Stimulated activated CD4-positive, alpha-beta T cell treated with anti-CD3 and anti-CD28 coated beads, Interleukin-1b, Interleukin-23, amount 100 ng/mL, for 48 hours (primary cell): ENCODE results near the gene APBB2.

ENCODE experiments used
- DNase-seq: peaks from one replicate; pipeline ENCODE4 v3.0.0-alpha.2; 2020

Gene APBB2

GRCh38 chr4:41214136-41214824, at the start of gene APBB2:
APBB2 (minus strand) TSS chr4:41214542; CDS start chr4:41033254, 181,288 bp downstream.
- peak; percentile 55 for DNase-seq

DNA sequence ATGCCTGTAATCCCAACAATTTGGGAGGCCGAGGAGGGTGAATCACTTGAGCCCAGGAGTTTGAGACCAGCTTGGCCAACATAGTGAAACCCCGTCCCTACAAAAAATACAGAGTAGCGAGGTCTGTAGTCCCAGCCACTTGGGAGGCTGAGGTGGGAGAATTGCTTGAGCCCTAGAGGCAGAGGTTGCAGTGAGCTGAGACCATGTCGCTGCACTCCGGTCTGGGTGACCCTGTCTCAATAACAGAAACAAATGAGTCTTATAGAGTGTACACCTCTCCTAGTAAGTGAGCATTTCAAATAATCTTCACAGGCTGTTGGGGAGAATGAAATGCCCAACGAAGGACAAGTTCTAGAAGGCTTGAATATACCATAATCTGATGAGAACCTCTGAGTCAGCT, 47.9 kb upstream of the APBB2 start:
- DNase-seq: no peak

GRCh38 chr4:41260116-41260733, 45.9 kb upstream of the APBB2 start:
- no peak for DNase-seq

DNA sequence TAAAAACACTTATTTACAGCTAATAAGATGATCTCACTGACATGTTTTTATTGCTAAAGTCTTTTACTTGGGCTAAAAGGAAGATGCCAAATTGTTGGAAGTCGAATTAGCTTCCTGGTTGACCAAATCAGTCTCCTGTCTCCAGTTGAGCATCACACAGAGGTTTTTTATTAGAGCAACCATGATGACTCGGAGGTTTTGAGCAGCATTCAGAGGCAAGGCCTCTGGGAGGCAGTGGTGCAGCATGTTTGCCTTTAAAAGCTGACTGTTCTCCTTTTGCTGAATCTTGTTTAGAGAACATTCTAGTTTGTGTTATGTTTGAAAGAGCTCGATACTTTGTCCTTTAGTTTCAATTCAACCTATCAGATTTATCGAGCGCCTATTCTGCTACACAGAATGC, 44.4 kb upstream of the APBB2 start:
- DNase-seq: no peak

DNA sequence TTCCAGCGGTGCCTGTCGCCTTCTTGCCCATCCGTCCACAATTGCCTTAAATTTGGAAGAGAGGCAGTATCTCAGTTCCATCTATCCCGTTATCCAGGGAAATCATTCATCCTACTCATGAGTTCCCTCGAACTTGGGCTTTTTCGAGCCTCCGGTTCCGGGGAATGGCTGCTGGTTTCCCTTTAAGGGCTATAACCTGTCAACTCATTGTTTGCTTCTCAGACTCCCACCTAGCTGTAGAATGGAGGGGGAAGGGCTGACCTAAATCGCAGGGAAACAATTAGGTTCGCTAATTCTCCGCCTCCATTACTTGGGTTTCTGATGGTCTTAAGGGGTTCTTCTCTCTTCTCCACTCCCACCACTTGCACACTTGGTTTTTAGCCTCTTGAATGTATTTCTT, 43.6 kb upstream of the APBB2 start:
- DNase-seq: no peak

DNA sequence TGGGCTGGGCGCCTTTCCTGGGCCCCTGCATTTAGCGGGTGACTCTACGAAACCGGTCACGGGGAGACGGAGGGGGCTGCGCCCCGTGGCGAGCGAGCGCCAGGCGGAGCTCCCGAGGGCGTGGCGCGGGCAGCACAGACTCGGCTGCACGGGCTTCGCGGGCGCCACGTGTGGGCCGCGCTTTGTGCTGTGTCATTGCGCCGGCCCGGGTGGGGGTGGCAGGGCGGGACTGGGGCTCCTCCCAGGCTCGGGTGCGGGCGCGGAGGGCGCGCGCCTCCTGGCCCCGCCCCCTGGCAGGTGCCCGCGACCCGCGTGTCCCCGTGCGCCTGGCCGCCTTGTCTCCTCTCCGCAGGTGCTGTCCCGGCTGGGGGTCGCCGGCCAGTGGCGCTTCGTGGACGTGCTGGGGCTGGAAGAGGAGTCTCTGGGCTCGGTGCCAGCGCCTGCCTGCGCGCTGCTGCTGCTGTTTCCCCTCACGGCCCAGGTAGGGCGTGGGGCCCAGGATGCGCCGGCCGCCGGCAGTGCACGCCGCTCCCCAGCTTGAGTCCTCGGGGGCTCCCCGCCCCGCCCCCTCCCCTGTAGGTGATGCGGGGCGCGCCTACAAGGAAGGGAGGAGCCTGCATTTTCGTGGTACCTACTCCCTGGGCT, 43.0 kb upstream of the APBB2 start:
- peak; percentile 17 for DNase-seq

DNA sequence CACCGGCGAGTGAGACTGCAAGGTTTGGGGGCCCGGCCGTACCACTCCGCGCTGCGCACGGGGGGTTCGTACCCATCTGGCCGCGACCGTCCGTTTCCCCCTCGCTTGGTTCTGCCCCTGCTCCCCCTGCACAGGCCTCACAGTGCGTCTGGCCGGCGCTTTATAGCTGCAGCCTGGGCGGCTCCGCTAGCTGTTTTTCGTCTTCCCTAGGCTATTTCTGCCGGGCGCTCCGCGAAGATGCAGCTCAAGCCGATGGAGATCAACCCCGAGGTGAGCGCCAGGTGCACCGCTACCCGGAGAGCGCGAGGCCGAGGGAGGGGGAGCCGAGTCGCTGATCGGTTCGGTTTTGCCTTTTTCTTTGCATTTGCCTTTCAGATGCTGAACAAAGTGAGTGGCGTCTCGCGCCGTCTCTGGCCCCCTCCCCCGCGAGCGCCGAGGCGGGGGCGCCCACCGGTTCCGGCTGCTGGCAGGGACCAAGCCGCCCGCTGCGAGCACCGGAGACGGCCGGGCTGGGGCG, 42.5 kb upstream of the APBB2 start, which contains the start of gene UCHL1:
Gene UCHL1 (plus strand): TSS at position 189 of the 517 bp plus-strand sequence. CDS start 49 bp downstream, at position 238.
- DNase-seq: peak; percentile 12

DNA sequence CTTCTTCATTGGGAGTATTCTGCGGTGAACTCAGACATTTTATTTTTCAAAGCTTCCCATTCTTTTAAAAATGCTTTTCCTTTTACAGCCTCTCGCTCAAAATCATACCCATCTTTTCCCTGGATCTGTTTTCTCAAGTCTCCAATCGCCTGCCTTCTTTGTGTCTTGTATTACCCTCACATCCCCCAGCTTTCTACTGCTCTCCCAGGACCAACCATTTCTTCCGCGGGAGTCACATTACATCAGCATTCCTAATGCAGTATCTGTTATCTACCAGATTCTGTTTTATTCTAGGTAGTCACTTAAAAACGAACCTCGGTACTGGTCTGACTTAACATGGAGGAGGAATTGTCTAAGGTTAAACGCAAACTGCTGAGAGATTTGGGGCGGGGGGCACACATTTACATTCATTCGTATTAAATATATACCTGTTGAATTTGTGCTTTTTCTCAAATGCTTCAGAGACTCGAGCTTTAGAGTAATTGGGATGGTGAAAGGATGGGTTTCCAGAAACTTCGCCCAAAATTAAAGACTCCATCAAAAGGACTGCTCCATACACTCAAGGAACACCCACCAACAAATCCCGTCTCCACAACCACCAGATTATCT, 41.9 kb upstream of the APBB2 start:
- DNase-seq: no peak

GRCh38 chr4:41245983-41246382, 31.6 kb upstream of the APBB2 start:
- no peak for DNase-seq

DNA sequence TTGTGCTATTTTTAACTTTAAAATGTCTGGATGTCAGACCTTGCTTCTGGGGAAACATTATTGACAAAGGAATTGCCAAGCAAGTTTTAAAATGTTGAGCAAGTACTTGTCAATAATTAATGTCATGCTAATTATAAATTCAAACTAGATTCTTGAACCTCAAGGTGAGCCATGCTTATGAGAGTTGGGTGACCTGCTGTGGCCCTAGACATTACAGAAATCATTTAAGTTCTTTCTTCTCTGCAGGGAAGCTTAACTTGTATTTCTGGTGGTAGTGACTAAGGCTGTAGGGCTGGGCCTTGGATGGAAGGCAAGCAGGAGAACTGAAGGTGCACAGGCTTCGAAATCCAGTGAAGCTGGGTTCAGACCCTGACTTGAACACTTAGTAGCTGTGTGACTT, 27.6 kb upstream of the APBB2 start:
- DNase-seq: no peak

DNA sequence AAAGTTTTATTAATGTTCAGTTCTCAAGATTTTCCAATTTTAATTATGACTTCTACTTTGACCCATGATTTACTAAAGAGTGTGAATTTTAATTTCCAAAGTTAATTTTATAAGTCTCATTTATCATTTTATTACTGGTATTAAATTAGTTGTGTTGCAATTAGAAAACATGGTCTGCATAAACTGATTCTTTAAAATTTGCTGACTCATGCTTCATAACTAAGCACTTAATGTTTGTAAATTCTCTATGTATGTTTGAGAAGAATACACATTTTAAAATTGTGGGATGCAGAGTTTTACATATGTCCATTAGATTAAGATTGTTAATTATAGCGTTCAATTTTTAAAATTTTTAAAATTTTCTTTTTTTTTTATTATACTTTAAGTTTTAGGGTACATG, 22.2 kb upstream of the APBB2 start:
- DNase-seq: no peak

DNA sequence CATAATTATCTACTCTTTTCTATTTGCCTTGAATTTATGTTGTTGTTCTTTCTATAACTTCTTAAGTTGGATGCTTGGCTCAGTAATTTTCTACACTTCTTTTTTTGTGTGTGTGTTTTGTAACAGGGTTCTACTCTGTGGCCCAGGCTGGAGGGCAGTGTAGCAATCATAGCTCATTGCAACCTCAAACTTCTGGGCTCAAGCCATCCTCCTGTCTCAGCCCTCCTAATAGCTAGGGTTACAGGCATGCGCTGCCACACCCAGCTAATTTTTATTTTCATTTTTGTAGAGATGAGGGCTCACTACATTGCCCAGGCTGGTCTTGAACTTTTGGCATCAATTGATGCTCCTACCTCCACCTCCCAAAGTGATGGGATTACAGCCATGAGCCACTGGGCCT, 21.7 kb upstream of the APBB2 start:
- no peak for DNase-seq

- no peak for DNase-seq
Measured at GRCh38 chr4:41232856-41233255, 18.5 kb upstream of the APBB2 start.

- DNase-seq: no peak
Measured at GRCh38 chr4:41232406-41232805, 18.1 kb upstream of the APBB2 start.

DNA sequence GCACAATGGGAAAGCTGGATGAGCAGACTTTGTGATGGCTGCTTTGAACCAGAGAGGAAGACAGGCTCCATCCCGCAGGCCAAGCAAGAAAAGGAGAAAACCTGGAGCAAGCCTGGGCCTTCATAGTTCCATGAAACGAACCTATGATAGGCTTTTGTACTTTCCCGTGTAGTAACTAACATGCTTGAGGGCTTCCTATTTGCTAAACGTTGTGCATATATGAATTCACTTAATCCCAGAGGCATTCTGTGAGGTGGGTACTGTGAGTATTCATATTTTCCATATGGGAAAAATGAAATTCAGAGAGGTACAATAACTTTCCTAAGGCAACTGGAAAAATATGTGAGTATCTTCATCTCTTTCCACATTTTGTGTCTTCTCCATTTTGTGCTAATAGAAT, 13.6 kb upstream of the APBB2 start:
- no peak for DNase-seq

GRCh38 chr4:41221850-41222645, 7.7 kb upstream of the APBB2 start:
- no peak for DNase-seq

GRCh38 chr4:41219421-41219950, 5.1 kb upstream of the APBB2 start:
- DNase-seq: no peak

DNA sequence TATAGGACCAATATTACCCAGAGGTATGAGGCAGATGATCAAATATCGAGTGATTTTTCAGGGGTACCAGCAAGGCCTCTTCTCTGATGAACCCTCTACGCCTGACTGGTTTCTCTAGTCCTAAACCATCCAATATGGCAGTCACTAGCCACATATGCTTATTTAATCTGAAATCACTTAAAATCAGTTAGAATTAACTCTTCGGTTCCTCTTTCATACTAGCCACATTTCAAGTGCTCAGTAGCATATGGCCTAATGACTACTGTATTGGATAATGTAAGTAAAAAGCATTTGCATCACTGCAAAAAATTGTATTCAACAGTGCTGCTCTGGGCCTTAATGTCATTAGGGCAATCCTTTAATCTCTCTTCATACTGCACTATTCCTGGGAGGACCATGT, 4.4 kb upstream of the APBB2 start:
- no peak for DNase-seq

DNA sequence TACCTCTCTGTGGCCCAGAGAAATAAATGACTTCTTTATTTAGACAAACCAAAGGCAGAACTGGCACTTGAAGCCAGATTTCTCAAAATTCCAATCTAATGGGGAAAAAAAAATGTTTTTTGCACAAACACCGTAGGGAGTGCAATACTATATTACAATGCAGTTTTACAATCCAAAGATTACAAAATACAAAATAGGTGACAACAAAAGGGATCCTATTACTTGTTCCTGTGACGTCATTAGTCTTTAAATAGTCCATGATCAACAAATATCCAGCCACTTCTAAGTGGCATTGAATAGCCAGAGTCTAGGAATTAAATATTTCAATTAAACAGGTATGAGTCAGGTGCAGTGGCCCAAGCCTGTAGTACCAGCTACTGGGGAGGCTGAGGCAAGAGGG, 3.0 kb upstream of the APBB2 start:
- DNase-seq: no peak

GRCh38 chr4:41217020-41217333, 2.6 kb upstream of the APBB2 start:
- DNase-seq: no peak

GRCh38 chr4:41216294-41217019, 2.1 kb upstream of the APBB2 start:
- DNase-seq: peak; percentile 78

- no peak for DNase-seq
Measured at GRCh38 chr4:41215969-41216293, 1.6 kb upstream of the APBB2 start.
